Mucosa of stomach (tissue), 1 donor: ENCODE measurements around the gene TM4SF18.

Experiments
- H3K27me3 ChIP-seq: one replicate; pipeline ENCODE4 v1.7.0; 2013; ENCODE audit warnings: mild to moderate bottlenecking, low read length; ENCODE audit not compliant: control insufficient read depth, insufficient read depth
- H3K36me3 ChIP-seq: one replicate; pipeline ENCODE4 v1.7.0; 2013; ENCODE audit warnings: low read length; ENCODE audit not compliant: control insufficient read depth, insufficient read depth
- H3K4me1 ChIP-seq: one replicate; pipeline ENCODE4 v1.7.0; 2013; ENCODE audit warnings: mild to moderate bottlenecking, low read length; ENCODE audit not compliant: control insufficient read depth, insufficient read depth
- H3K4me3 ChIP-seq: one replicate; pipeline ENCODE4 v1.7.0; 2013; ENCODE audit warnings: low read length
- H3K9ac ChIP-seq: one replicate; pipeline ENCODE4 v1.7.0; 2013; ENCODE audit warnings: mild to moderate bottlenecking, low read length, moderate library complexity
- H3K9me3 ChIP-seq: one replicate; pipeline ENCODE4 v1.7.0; 2013; ENCODE audit warnings: mild to moderate bottlenecking, low read length, moderate library complexity; ENCODE audit not compliant: control insufficient read depth
- donor health status: Pancreatic carcinoma.

Gene TM4SF18

DNA sequence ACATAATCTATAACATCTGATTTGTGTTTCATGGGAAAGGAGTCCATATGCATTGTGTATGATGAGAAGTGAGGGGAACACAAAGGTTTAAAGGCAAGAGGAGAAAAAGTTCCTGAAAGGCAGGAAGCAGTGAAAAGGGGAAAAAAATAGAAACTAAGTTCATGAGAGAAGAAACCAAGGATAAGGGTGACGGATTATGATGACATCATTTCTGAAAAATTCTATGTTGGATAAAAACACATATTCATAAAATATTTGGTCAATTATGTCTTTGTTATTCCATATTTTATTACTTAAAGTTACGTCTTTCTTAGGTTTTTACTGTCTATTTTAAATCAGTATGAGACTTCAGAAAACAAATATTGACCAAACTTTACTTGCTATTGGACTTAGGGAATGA, 63.3 kb downstream of the TM4SF18 start:
- H3K36me3 ChIP-seq, result no peaks in the 10 kb centered on the region
- no peaks in the 10 kb centered on the region for H3K27me3 ChIP-seq
- H3K9ac ChIP-seq, result no peak overlapping the region
- no peaks in the 10 kb centered on the region for H3K9me3 ChIP-seq
- peaks cover 11% of the 10 kb centered on the region for H3K4me1 ChIP-seq
- H3K4me3 ChIP-seq, result no peak overlapping the region

DNA sequence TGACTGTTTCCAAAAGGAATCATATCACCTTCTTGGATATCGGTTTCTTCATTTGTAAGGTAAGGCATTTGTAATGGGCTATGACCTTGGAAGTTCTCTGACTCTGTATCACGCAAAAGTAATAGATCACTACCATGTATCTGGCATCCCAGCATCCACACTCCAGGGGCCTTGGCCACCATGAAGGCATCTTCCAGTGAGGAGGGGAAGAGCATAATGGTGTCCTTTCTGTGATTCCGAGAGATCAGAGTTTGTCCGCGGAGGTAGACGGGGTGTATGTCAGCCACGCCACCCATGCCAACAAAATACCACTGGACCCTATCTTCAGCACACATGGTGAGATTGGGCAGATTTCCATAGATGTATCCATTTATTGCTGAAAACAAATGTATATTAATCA, 63.7 kb downstream of the TM4SF18 start:
- no peaks in the 10 kb centered on the region for H3K27me3 ChIP-seq
- peaks cover 11% of the 10 kb centered on the region for H3K4me1 ChIP-seq
- H3K9me3 ChIP-seq, result no peaks in the 10 kb centered on the region
- no peak overlapping the region for H3K4me3 ChIP-seq
- no peak overlapping the region for H3K9ac ChIP-seq
- no peaks in the 10 kb centered on the region for H3K36me3 ChIP-seq
